Measurements from ENCODE around the gene OR51B5.
"Not testable (repeated sequence)": the region's sequence is repeated elsewhere in the genome, so short reads cannot be mapped to it uniquely, and the experiment has no call there.

Gene OR51B5

GRCh38 chr11:5343474-5344335 is at the start of gene OR51B5:
Gene OR51B5 (minus strand): TSS chr11:5343524. CDS start chr11:5343524, 0 bp downstream.
- no peak for DNase-seq

- no peak for DNase-seq
These were observed 46.9 kb upstream of the OR51B5 start for GRCh38 chr11:5390210-5390609.

GRCh38 chr11:5384335-5384734 is 41.0 kb upstream of the OR51B5 start:
- no peak for DNase-seq

- DNase-seq, result no peak
These were observed 40.3 kb upstream of the OR51B5 start, which contains the start of gene OR51M1 for GRCh38 chr11:5383576-5383975. Gene OR51M1 (plus strand): TSS chr11:5383812. CDS start chr11:5389399, 5,587 bp downstream.

- peak in 1 of 2 experiments; percentile 75 for DNase-seq
These were observed 37.5 kb upstream of the OR51B5 start for GRCh38 chr11:5380740-5381342.

GRCh38 chr11:5369789-5370188 is 26.5 kb upstream of the OR51B5 start:
- peak in 1 of 2 experiments; percentile 7 for DNase-seq

GRCh38 chr11:5368502-5369043 is 25.2 kb upstream of the OR51B5 start:
- no peak for DNase-seq

GRCh38 chr11:5367448-5368074 is 24.2 kb upstream of the OR51B5 start:
- no peak for DNase-seq

- no peak for DNase-seq
These were observed 23.5 kb upstream of the OR51B5 start for GRCh38 chr11:5366856-5367255.

GRCh38 chr11:5366365-5366764 is 23.0 kb upstream of the OR51B5 start:
- not testable (repeated sequence) for DNase-seq

GRCh38 chr11:5364214-5364613 is 20.9 kb upstream of the OR51B5 start:
- no peak for DNase-seq

GRCh38 chr11:5363679-5364078 is 20.4 kb upstream of the OR51B5 start:
- DNase-seq, result no peak

- DNase-seq, result no peak
These were observed 18.8 kb upstream of the OR51B5 start for GRCh38 chr11:5362017-5362625.

- DNase-seq, result not testable (repeated sequence)
These were observed 12.7 kb upstream of the OR51B5 start for GRCh38 chr11:5356031-5356430.

GRCh38 chr11:5351208-5351607 is 7.9 kb upstream of the OR51B5 start, which contains the start of gene OR51B6:
Gene OR51B6 (plus strand): TSS chr11:5351508. CDS start chr11:5351508, 0 bp downstream.
- no peak for DNase-seq

- DNase-seq, result no peak
These were observed 6.2 kb upstream of the OR51B5 start for GRCh38 chr11:5349550-5349949.

- no peak for DNase-seq
These were observed 5.3 kb upstream of the OR51B5 start for GRCh38 chr11:5348551-5349194.

- DNase-seq, result no peak
These were observed 2.5 kb upstream of the OR51B5 start for GRCh38 chr11:5345831-5346230.

- DNase-seq, result no peak
These were observed 3.5 kb downstream of the OR51B5 start for GRCh38 chr11:5339771-5340322.

- DNase-seq, result not testable (repeated sequence)
These were observed 6.1 kb downstream of the OR51B5 start for GRCh38 chr11:5337253-5337652.

GRCh38 chr11:5336331-5336730 is 7.0 kb downstream of the OR51B5 start:
- no peak for DNase-seq

GRCh38 chr11:5335170-5335569 is 8.2 kb downstream of the OR51B5 start:
- DNase-seq, result no peak

Data from NCI-H526 (cell line).